GM23338 (cell line): Measurements from ENCODE around the gene FAM120A.

Experiments
- EZH2 ChIP-seq: fragments of 200-600 bp; sonication (generic); IDR thresholded peaks from one replicate; pipeline ENCODE4 v1.8.0; 2017; ENCODE audit warnings: antibody characterized with exemption, mild to moderate bottlenecking, low read depth; ENCODE audit not compliant: unreplicated experiment
- JUNB ChIP-seq: IDR thresholded peaks from one replicate; pipeline ENCODE4 v1.6.1; 2016; ENCODE audit warnings: antibody characterized with exemption; ENCODE audit not compliant: unreplicated experiment
- POLR2AphosphoS5 ChIP-seq: IDR thresholded peaks from 2 replicates; pipeline ENCODE4 v1.6.1; 2016; ENCODE audit warnings: antibody characterized with exemption, low read depth
- TF ChIP-seq, protein P1 (sequence below), 2 experiments: fragments of 200-600 bp in 1 of 2; sonication (generic) in 1 of 2; conservative IDR thresholded peaks; 2 replicates each; pipeline versions ENCODE4 v1.5.1 to v1.6.1; 2016 to 2017; ENCODE audit warnings: antibody characterized with exemption in 2 of 2, low read depth in 2 of 2, mild to moderate bottlenecking in 2 of 2, moderate library complexity in 1 of 2

DNA sequence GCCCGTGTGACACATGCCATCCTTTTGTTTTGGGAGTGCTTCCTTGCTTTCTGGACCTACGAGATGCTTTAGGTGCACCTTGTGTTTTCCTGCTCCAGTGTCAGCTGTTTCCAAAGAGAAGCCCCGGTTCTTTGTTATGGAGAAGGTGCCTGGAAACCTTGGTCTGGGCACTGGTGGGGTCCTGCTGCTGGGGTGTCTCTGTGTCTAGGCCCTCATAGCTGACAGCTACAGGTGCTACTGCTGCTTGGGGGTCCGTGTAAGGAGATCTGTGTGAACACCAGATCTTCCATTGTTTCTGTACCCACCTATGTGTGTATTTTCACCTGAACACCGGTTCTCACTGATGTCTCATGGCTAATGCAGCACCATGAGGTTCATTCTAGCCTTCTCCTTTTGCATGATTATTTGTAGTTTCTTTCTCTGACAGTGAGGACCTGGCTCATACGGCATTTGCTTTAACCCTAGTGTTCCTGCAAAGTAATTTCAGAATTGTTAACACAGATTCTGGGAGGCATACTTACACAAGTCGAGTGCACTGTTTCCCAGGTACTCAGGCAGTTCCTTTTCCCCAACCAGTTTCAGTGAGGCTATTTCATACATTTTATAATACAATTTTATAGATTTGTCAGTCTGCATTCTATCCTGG, 15.1 kb downstream of the FAM120A start:
- TF ChIP-seq, protein P1, sequence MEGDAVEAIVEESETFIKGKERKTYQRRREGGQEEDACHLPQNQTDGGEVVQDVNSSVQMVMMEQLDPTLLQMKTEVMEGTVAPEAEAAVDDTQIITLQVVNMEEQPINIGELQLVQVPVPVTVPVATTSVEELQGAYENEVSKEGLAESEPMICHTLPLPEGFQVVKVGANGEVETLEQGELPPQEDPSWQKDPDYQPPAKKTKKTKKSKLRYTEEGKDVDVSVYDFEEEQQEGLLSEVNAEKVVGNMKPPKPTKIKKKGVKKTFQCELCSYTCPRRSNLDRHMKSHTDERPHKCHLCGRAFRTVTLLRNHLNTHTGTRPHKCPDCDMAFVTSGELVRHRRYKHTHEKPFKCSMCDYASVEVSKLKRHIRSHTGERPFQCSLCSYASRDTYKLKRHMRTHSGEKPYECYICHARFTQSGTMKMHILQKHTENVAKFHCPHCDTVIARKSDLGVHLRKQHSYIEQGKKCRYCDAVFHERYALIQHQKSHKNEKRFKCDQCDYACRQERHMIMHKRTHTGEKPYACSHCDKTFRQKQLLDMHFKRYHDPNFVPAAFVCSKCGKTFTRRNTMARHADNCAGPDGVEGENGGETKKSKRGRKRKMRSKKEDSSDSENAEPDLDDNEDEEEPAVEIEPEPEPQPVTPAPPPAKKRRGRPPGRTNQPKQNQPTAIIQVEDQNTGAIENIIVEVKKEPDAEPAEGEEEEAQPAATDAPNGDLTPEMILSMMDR (conservative IDR thresholded peaks at IDR 0.05; ENCODE audit: low read depth in 2 of 2): no peak
- TF ChIP-seq POLR2AphosphoS5 (no peak), EZH2 (no peak), JUNB (no peak)
